Fibroblast of pulmonary artery (primary cell): Measurements from ENCODE around the gene TM7SF2.

ENCODE experiments used
- DNase-seq: peaks from one replicate; pipeline ENCODE4 v3.0.0-alpha.2; 2010; ENCODE audit warnings: low read depth
- H3K4me3 ChIP-seq: replicated peaks from 2 replicates; pipeline ENCODE4 v1.5.1; 2011; ENCODE audit warnings: low read depth, mild to moderate bottlenecking, control low read depth, low read length, moderate library complexity
- TF ChIP-seq, protein P1 (sequence below): IDR thresholded peaks from 2 replicates; pipeline ENCODE4 v1.5.1; 2011; ENCODE audit warnings: mild to moderate bottlenecking, control low read depth, low read length, inconsistent platforms; ENCODE audit errors: missing control alignments

Gene TM7SF2

DNA sequence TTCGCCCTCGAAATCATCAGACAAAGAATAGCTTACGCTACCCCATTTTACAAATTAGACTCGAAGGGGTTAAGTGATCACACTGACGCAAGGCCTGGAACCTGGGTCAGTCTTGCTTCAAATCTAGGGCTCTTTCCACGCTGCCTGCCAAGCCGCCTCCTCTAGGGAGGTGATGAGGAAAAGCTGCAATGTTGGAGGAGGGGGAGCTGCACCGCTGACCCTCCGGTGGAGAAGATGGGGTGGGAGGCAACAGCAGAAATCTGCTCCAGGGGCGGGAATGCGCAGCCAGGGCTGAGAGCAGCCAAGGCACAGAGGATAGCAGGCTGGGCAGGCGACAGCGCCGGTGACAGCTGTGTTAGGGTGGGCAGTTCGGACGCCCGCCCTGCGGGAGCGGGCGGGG lies 22.1 kb downstream of the TM7SF2 start:
- peak overlapping the region; percentile 94 for H3K4me3 ChIP-seq

GRCh38 chr11:65134240-65134951 lies 22.7 kb downstream of the TM7SF2 start, which contains the start of gene SYVN1:
Gene SYVN1 (minus strand): TSS chr11:65134519. CDS start chr11:65133601, 918 bp downstream.
- H3K4me3 ChIP-seq = peak within 1 kb of the TSS; percentile 94
- TF ChIP-seq, protein P1, sequence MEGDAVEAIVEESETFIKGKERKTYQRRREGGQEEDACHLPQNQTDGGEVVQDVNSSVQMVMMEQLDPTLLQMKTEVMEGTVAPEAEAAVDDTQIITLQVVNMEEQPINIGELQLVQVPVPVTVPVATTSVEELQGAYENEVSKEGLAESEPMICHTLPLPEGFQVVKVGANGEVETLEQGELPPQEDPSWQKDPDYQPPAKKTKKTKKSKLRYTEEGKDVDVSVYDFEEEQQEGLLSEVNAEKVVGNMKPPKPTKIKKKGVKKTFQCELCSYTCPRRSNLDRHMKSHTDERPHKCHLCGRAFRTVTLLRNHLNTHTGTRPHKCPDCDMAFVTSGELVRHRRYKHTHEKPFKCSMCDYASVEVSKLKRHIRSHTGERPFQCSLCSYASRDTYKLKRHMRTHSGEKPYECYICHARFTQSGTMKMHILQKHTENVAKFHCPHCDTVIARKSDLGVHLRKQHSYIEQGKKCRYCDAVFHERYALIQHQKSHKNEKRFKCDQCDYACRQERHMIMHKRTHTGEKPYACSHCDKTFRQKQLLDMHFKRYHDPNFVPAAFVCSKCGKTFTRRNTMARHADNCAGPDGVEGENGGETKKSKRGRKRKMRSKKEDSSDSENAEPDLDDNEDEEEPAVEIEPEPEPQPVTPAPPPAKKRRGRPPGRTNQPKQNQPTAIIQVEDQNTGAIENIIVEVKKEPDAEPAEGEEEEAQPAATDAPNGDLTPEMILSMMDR = no peak
- peak; percentile 86 for DNase-seq

More for the DNA sequence above, 22.1 kb downstream of the TM7SF2 start:
- TF ChIP-seq, protein P1 = no peak
- peak; percentile 39 for DNase-seq

DNA sequence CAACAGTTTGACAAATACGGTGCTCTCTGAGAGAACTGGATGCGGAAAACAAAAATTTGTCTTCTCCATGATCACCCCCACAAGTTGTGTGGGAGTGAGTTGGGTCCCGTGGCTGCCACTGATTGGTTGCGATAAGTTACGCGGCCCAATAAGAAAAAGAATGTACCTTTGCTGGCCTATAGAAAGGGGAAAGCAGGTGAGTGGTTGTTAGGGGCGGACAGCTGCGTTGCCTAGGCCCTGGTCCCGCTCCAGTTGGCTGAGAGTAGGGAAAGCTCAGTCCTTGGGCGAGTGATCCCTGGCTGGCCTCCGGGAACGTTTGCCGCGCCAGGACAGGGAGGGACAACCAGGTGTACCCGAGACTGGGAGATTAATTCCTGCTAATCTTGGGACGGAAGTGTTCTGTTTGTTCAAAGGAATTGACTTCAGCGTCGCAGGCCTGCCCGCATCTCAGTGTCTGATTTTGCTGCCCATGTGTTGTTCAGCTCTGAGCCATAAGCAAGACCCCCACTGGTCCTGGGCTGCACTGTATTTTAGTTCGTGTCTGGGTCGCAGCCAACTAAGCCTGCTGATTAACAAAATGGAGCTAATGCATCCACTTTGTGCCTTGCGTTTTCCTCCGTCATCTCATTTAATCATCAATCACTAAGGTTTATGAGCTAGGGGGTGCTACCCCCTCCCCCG lies 23.4 kb downstream of the TM7SF2 start:
- DNase-seq = peak; percentile 97
- TF ChIP-seq, protein P1 = no peak
- peak overlapping the region; percentile 94 for H3K4me3 ChIP-seq

- TF ChIP-seq, protein P1 = no peak
- no peak for DNase-seq
- H3K4me3 ChIP-seq = peak overlapping the region; percentile 94
Observed at GRCh38 chr11:65135633-65136145, 24.0 kb downstream of the TM7SF2 start.

GRCh38 chr11:65136515-65137096 lies 24.9 kb downstream of the TM7SF2 start:
- no peak overlapping the region for H3K4me3 ChIP-seq
- TF ChIP-seq, protein P1 = no peak
- no peak for DNase-seq

GRCh38 chr11:65141896-65142494 lies 30.3 kb downstream of the TM7SF2 start:
- DNase-seq = no peak
- H3K4me3 ChIP-seq = no peak overlapping the region
- TF ChIP-seq, protein P1 = no peak
